SK-N-SH (cell line): ENCODE measurements around the gene JAZF1.

Experiments used
- CTCF ChIP-seq: fragments of 200-600 bp; sonication (generic); IDR thresholded peaks from 2 replicates; pipeline ENCODE4 v1.6.1; 2017; ENCODE audit warnings: antibody characterized with exemption, mild to moderate bottlenecking, moderate library complexity
- ELF1 ChIP-seq: IDR thresholded peaks from 2 replicates; pipeline ENCODE4 v1.4.0; 2012
- MAX ChIP-seq: IDR thresholded peaks from 2 replicates; pipeline ENCODE4 v1.4.0; 2012; ENCODE audit warnings: low read depth
- POLR2AphosphoS5 ChIP-seq: IDR thresholded peaks from 2 replicates; pipeline ENCODE4 v1.6.1; 2012; ENCODE audit warnings: low read depth, low read length
- RAD21 ChIP-seq: IDR thresholded peaks from 2 replicates; pipeline ENCODE4 v1.6.1; 2012; ENCODE audit warnings: mild to moderate bottlenecking, low read length
- REST ChIP-seq: IDR thresholded peaks from 2 replicates; pipeline ENCODE4 v1.6.1; 2012; ENCODE audit warnings: mild to moderate bottlenecking, low read depth, low read length, moderate library complexity
- SIN3A ChIP-seq: IDR thresholded peaks from 2 replicates; pipeline ENCODE4 v1.6.1; 2012; ENCODE audit warnings: low read depth, mild to moderate bottlenecking, low read length, moderate library complexity, borderline replicate concordance
- SMC3 ChIP-seq: IDR thresholded peaks from 2 replicates; pipeline ENCODE4 v1.6.1; 2012; ENCODE audit warnings: low read depth, low read length, improper control_type of control experiment
- TAF1 ChIP-seq: IDR thresholded peaks from 2 replicates; pipeline ENCODE4 v1.6.1; 2012; ENCODE audit warnings: low read depth, mild to moderate bottlenecking, low read length, moderate library complexity, borderline replicate concordance
- USF2 ChIP-seq: fragments of 150-350 bp; IDR thresholded peaks from 2 replicates; pipeline ENCODE4 v1.6.1; 2017; ENCODE audit warnings: antibody characterized with exemption, low read length, low read depth, borderline replicate concordance

- no peak for TF ChIP-seq CTCF
- TF ChIP-seq TAF1: no peak
- no peak for TF ChIP-seq REST
- TF ChIP-seq ELF1: no peak
- TF ChIP-seq POLR2AphosphoS5: no peak
- TF ChIP-seq SIN3A: no peak
- no peak for TF ChIP-seq SMC3
- TF ChIP-seq MAX: no peak
- no peak for TF ChIP-seq RAD21
- TF ChIP-seq USF2: no peak
Measured at GRCh38 chr7:28005075-28005846, 175.3 kb downstream of the JAZF1 start.
